ENCODE data around the gene RFC5. TPM values are rescaled to one million over a fixed set of nuclear protein-coding genes. Genes with fewer than 3 reads are reported as not detected.

The RFC5 gene
- total RNA-seq, 1 donor from 2014 or later = 11.5 TPM

DNA sequence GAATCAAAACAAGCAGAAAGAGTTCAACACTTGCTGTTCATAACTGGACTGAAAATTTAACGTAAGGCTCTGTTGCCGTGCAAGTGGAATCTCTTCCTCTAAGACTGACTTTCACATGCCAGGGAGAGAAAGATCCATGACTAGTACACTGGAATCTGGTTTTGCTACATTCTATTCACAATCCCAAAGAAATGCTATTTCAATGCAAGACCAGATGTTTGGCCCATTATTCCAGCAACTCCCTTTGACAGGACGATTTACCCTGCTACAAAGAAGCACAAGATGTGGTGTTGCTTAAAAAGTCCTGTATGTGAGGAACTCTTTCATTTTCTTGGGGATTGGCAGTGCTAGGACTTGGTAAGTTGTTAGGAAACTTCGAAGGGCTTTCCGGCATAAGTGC is 17.4 kb downstream of the RFC5 start:
- Histone ChIP-seq H3K4me3 (no peak overlapping the region), H3K27ac (no peak overlapping the region), H3K36me3 (peaks cover 0 to 82% of the 10 kb centered on the region in 2 donors), H3K4me1 (no peaks in the 10 kb centered on the region), H3K9me3 (no peaks in the 10 kb centered on the region), H3K27me3 (no peaks in the 10 kb centered on the region)
- intact Hi-C loops (cut with DNase I) = no loop called here
- no peak for DNase-seq (ENCODE audit: extremely low spot score in 2 of 2)
- TF ChIP-seq POLR2AphosphoS5 (IDR thresholded peaks at IDR 0.05; ENCODE audit: insufficient read depth in 1 of 2, low read depth in 1 of 2) = no peak
- no peak for TF ChIP-seq POLR2A (IDR thresholded peaks at IDR 0.05)
- TF ChIP-seq, protein P1, sequence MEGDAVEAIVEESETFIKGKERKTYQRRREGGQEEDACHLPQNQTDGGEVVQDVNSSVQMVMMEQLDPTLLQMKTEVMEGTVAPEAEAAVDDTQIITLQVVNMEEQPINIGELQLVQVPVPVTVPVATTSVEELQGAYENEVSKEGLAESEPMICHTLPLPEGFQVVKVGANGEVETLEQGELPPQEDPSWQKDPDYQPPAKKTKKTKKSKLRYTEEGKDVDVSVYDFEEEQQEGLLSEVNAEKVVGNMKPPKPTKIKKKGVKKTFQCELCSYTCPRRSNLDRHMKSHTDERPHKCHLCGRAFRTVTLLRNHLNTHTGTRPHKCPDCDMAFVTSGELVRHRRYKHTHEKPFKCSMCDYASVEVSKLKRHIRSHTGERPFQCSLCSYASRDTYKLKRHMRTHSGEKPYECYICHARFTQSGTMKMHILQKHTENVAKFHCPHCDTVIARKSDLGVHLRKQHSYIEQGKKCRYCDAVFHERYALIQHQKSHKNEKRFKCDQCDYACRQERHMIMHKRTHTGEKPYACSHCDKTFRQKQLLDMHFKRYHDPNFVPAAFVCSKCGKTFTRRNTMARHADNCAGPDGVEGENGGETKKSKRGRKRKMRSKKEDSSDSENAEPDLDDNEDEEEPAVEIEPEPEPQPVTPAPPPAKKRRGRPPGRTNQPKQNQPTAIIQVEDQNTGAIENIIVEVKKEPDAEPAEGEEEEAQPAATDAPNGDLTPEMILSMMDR (IDR thresholded peaks at IDR 0.05) = no peak

DNA sequence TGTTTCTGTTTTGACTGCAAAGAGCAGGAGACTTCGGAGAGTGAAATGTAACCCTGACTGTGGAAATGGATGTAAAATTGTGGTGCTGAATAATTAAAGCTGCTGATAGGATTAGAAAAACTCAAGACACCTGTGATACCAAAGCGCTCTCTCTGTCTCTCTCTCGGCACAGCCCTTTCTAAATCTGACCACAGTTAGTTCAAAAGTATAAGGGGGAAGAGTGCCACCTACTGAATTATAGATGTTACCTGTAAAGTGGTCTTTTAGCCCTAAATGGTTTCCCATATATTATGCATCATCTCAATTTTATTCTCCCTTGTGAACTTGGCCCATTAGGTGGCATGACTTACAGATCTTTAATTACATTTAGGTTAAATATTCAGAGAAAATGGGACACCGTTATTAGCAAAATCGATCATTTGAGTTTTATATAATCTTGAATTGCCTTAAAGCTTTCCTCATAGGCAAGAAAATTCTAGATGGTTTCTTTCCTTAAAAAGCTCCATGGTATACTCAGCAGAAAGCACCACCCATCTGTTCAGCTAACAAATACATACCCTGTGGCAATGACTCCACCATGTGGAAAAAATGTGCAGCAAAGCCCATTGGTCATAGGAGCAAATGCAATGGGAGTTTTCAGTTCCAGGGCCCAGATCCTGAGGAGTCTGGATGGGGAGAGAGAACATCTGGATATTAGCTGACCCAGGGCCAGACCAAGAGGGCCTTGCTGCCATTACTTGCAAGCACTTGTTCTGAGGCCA is 18.1 kb downstream of the RFC5 start:
- H3K9me3 ChIP-seq = no peaks in the 10 kb centered on the region
- H3K27me3 ChIP-seq = no peaks in the 10 kb centered on the region
- DNase-seq (ENCODE audit: extremely low spot score in 2 of 2) = no peak
- H3K27ac ChIP-seq = no peak overlapping the region
- no peaks in the 10 kb centered on the region for H3K4me1 ChIP-seq
- H3K4me3 ChIP-seq = no peak overlapping the region
- intact Hi-C loops (cut with DNase I) = no loop called here
- TF ChIP-seq POLR2A (IDR thresholded peaks at IDR 0.05) (no peak), POLR2AphosphoS5 (IDR thresholded peaks at IDR 0.05; ENCODE audit: insufficient read depth in 1 of 2, low read depth in 1 of 2) (no peak)
- TF ChIP-seq, protein P1 (IDR thresholded peaks at IDR 0.05) = no peak
- peaks cover 0 to 75% of the 10 kb centered on the region in 2 donors for H3K36me3 ChIP-seq

DNA sequence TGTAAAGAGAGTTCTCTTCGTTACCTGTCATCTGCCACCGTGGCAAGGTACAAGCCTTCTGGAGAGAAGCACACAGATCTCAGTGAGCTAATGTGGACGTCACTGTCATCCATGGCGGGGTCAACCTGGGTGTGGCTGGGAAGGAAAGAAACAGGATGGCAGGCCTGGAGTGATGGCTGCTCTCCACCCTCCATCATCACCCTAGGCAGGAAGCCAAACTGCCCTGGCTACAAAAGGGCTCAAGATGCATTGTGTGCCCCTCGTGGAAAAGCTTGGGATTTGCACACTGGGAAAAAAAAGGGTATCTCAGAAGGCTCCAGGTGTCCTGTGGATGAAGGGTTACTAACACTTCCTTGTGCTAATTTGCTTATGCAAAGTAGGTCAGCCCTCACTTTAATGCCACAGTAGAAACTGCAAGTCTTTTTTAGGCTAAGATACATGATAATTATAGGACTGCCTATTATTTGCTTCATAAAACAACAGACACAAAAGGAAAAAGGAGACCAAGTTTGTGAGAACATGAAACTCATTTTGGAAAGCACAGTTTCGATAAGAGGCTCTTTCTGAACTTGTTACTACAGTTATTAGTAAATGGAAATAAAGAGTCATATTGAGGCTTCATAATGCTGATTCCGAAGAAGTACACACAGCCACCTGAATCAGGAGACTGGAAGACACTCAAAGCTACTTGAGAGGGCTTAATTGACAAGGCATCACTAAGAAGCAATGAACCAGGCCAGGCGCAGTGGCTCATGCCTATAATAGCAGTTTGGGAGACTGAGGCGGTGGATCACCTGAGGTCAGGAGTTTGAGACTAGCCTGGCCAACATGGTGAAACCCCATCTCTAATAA is 18.9 kb downstream of the RFC5 start:
- Histone ChIP-seq H3K4me3 (no peak overlapping the region), H3K9me3 (no peaks in the 10 kb centered on the region), H3K27ac (no peak overlapping the region), H3K27me3 (no peaks in the 10 kb centered on the region), H3K4me1 (no peaks in the 10 kb centered on the region), H3K36me3 (peaks cover 0 to 79% of the 10 kb centered on the region in 2 donors)
- no peak for DNase-seq (ENCODE audit: extremely low spot score in 2 of 2)
- no peak for TF ChIP-seq POLR2AphosphoS5 (IDR thresholded peaks at IDR 0.05; ENCODE audit: insufficient read depth in 1 of 2, low read depth in 1 of 2)
- TF ChIP-seq POLR2A (IDR thresholded peaks at IDR 0.05) = no peak
- TF ChIP-seq, protein P1 (IDR thresholded peaks at IDR 0.05) = no peak
- intact Hi-C loops (cut with DNase I) = no loop called here

DNA sequence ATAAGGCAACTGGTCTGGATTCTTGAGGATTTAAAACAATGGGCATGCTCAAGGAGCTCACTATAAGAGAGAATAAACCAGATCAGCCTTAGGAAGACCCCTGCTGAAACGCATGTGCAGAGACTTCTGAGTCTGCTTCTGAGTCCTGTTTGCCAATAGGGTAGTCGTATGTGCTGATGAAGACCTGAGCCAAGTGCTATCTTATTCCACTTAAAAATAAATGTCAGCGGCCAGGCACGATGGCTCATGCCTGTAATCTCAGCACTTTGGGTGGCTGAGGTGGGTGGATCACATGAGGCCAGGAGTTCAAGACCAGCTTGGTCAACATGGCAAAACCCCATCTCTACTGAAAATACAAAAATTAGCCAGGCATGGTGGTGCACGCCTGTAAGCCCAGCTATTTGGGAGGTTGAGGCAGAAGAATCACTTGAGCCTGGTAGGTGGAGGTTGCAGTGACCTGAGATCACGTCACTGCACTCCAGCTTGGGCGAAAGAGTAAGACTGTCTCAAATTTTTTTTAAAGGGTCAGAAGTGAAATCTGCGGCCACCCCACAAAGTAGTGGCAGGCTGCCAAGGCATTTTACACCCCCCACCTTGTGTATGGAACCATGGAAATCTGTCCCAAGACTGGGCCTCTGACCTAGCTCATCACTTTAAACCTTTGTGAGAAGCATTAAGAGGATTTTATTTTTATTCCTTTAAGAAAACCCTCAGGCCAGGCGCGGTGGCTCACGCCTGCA is 20.3 kb downstream of the RFC5 start:
- Histone ChIP-seq H3K27ac (no peak overlapping the region), H3K36me3 (peaks cover 0 to 83% of the 10 kb centered on the region in 2 donors), H3K27me3 (no peaks in the 10 kb centered on the region), H3K9me3 (no peaks in the 10 kb centered on the region), H3K4me3 (no peak overlapping the region), H3K4me1 (no peaks in the 10 kb centered on the region)
- TF ChIP-seq, protein P1 (IDR thresholded peaks at IDR 0.05) = no peak
- TF ChIP-seq POLR2AphosphoS5 (IDR thresholded peaks at IDR 0.05; ENCODE audit: insufficient read depth in 1 of 2, low read depth in 1 of 2) (no peak), POLR2A (IDR thresholded peaks at IDR 0.05) (no peak)
- no peak for DNase-seq (ENCODE audit: extremely low spot score in 2 of 2)
- intact Hi-C loops (cut with DNase I) = no loop called here

Data from vagina (tissue), 2 donors.